ENCODE measurements around the gene NELFE.
"Not testable (repeated sequence)": the region's sequence is repeated elsewhere in the genome, so short reads cannot be mapped to it uniquely, and the experiment has no call there.

Gene NELFE

DNA sequence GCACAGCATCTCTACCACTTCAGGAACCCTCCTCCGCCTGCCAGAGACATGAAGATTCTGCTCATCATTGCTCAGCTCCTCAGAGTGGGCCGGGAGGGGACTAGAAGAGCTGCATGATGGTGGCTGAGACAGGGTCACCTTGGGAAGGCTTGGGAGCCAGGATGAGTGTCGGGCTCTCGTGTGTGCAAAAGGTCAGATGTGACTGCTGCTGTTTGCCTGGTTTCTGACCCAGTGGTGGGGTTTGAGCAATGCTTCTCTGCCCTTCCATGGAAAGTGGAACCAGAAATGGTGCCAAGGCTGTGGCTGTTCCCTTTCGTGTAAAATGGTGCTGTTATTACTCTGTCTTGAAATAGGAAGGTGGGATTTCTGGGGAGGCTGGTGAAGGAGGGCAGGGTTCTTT is 22.2 kb upstream of the NELFE start:
- H3K9me3 ChIP-seq (ENCODE audit: low read depth, low read length); DNase-seq (ENCODE audit: low read depth, low spot score); H3K9ac ChIP-seq (ENCODE audit: insufficient read length); H3K27ac ChIP-seq; H3K36me3 ChIP-seq (ENCODE audit: insufficient read depth, low read length); H3K4me3 ChIP-seq: not testable (repeated sequence)

DNA sequence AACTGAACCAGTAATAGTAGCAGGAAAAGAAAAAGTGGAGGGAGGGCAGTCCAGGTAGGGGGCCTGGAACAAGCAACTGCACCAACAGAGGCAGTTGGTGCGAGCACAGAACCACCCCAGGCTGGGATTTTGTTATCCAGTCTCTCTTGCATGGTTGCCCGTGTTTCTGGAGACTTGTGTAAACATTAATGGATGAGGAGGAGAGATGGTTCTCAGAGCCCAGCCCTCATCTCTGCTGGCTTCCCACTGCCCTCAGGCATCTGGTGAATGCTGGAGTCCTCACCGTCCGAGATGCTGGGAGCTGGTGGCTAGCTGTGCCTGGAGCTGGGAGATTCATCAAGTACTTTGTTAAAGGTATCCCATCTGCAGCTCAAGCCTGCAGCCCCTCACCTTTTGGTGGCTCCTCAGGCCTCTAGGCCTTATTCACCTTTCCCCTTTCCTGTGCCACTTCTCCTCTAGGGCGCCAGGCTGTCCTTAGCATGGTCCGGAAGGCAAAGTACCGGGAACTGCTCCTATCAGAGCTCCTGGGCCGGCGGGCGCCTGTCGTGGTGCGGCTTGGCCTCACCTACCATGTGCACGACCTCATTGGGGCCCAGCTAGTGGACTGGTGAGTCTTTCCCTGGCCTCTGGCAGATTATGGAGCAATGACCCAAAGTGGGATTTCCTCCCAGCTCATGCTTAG is 21.6 kb upstream of the NELFE start:
- not testable (repeated sequence) for H3K9ac ChIP-seq (ENCODE audit: insufficient read length); H3K36me3 ChIP-seq (ENCODE audit: insufficient read depth, low read length); H3K27ac ChIP-seq; DNase-seq (ENCODE audit: low read depth, low spot score); H3K9me3 ChIP-seq (ENCODE audit: low read depth, low read length); H3K4me3 ChIP-seq

DNA sequence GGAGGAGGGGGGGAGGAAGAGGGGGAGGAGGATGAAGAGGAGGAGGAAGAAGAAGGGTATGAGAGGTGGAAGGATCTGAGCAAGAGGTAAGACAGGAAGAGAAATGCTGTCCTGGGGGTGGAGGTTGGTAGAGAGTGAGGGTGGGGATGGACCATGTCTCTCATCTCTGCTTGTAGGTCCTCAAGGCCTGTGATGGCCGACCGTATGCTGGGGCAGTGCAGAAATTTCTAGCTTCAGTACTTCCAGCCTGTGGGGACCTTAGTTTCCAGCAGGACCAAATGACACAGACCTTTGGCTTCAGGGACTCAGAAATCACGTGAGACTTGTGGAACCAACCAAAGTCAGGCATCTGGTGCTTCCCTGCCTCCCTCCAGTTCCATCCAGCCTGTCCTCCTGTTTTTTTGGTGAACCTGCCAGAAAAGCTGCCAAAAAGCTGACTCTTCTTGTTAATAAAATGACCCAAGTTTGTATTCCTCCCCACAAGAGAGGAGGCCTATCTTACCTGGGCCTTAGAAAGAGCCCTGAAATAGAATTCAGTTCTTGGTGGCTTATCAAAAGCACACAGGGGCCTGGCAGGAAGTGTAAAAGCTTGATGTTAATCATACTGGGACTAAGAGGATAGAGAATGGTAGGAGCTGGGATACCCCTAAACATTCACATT is 20.6 kb upstream of the NELFE start:
- DNase-seq (ENCODE audit: low read depth, low spot score), result no peak
- H3K9ac ChIP-seq (ENCODE audit: insufficient read length), result no peak overlapping the region
- H3K9me3 ChIP-seq (ENCODE audit: low read depth, low read length), result no peaks in the 10 kb centered on the region
- TF ChIP-seq FOXP2 (optimal IDR thresholded peaks at IDR 0.05; ENCODE audit: control extremely low read depth, extremely low read length, insufficient read depth), result no peak
- no peak for TF ChIP-seq POLR2AphosphoS5 (IDR thresholded peaks at IDR 0.05; ENCODE audit: borderline replicate concordance, low read depth, low read length)
- no peak for TF ChIP-seq EZH2 (IDR thresholded peaks at IDR 0.05)
- H3K36me3 ChIP-seq (ENCODE audit: insufficient read depth, low read length), result no peaks in the 10 kb centered on the region
- 0 out of 2 replicates have a peak overlapping the region, but pooled peaks have one; percentile 31 for H3K27ac ChIP-seq
- no peak overlapping the region for H3K4me3 ChIP-seq

DNA sequence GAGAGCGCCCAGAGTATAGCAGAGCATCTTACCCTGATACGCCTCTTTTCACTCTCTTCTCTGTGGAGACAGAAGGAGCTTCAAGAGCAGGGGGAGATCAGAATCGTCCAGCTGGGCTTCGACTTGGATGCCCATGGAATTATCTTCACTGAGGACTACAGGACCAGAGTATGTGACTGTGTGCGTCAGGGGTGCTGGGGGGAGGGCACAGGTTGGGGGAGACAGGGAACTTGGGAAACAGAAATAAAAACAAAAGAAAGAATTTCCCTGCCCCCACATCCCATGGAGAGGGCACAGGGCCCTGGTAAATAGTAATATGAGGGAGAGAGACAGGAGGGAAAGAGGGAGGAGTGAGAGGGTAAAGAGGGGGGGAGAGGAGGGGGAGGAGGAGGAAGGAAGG is 20.1 kb upstream of the NELFE start:
- Histone ChIP-seq H3K27ac (no peak overlapping the region), H3K4me3 (no peak overlapping the region), H3K9ac (ENCODE audit: insufficient read length) (no peak overlapping the region), H3K9me3 (ENCODE audit: low read depth, low read length) (no peaks in the 10 kb centered on the region), H3K36me3 (ENCODE audit: insufficient read depth, low read length) (no peaks in the 10 kb centered on the region)
- DNase-seq (ENCODE audit: low read depth, low spot score), result no peak
- TF ChIP-seq FOXP2 (optimal IDR thresholded peaks at IDR 0.05; ENCODE audit: control extremely low read depth, extremely low read length, insufficient read depth) (no peak), POLR2AphosphoS5 (IDR thresholded peaks at IDR 0.05; ENCODE audit: borderline replicate concordance, low read depth, low read length) (no peak), EZH2 (IDR thresholded peaks at IDR 0.05) (no peak)

DNA sequence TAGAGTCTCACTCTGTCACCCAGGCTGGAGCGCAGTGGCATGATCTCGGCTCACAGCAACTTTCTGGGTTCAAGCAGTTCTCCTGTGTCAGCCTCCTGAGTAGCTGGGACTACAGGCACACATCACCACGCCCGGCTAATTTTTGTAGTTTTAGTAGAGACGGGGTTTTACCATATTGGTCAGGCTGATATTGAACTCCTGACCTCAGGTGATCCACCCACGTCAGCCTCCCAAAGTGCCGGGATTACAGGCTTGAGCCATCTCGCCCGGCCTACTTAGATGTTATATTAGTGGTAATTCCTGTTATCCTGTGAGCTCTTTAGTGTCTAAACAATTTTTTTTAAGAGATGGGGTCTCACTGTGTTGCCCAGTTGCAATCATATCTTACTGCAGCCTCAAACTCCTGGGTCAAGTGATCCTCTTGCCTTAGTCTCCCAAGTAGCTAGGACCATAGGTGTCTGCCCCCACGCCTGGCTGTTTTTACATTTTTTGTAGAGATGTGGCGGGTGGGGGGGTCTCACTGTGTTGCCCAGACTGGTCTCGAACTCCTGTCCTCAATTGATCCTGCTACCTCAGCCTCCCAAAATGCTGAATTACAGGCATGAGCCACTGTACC is 19.2 kb upstream of the NELFE start:
- Histone ChIP-seq H3K4me3 (no peak overlapping the region), H3K36me3 (ENCODE audit: insufficient read depth, low read length) (no peaks in the 10 kb centered on the region), H3K9me3 (ENCODE audit: low read depth, low read length) (no peaks in the 10 kb centered on the region), H3K9ac (ENCODE audit: insufficient read length) (no peak overlapping the region), H3K27ac (no peak overlapping the region)
- TF ChIP-seq POLR2AphosphoS5 (IDR thresholded peaks at IDR 0.05; ENCODE audit: borderline replicate concordance, low read depth, low read length), result no peak
- no peak for TF ChIP-seq EZH2 (IDR thresholded peaks at IDR 0.05)
- no peak for TF ChIP-seq FOXP2 (optimal IDR thresholded peaks at IDR 0.05; ENCODE audit: control extremely low read depth, extremely low read length, insufficient read depth)
- no peak for DNase-seq (ENCODE audit: low read depth, low spot score)

DNA sequence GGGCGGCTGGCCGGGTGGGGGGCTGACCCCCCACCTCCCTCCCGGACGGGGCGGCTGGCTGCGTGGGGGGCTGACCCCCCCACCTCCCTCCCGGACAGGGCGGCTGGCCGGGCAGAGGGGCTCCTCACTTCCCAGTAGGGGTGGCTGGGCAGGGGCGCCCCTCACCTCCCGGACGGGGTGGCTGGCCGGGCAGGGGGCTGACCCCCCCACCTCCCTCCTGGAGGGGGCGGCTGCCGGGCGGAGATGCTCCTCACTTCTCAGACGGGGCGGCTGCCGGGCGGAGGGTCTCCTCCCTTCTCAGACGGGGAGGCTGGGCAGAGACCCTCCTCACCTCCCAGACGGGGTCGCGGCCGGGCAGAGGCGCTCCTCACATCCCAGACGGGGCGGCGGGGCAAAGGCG is 17.3 kb upstream of the NELFE start:
- not testable (repeated sequence) for DNase-seq (ENCODE audit: low read depth, low spot score); H3K4me3 ChIP-seq

DNA sequence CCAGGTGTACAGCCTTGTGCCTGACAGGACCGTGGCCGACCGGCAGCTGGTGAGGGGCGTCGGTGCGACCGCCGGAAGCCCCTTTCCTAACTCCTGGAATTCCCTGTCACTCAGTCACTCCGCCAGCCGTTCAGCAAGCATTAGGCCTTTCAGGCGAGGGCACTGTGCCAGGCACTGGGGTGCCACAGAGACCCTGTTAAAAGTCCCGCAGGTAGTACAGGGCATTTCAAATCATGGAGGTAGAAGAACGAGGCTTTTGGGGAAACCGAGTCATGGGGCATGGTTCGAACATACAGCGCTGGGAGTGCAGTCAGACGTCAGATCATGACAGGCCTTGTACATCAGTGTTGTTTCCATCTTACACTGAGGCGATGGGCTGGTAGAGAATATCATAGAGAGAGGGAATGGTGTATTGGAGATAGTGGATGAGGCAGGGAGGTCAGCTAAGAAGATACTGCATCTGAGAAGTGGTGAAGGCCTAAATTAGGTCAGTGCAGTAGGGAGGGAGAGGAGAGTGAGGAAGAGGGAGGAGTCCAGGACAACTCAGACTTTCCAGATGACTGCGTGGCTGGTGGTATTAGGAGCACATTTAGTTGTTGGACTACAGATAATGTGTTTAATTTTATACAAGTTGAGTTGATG is 14.1 kb upstream of the NELFE start:
- Histone ChIP-seq H3K9me3 (ENCODE audit: low read depth, low read length) (no peaks in the 10 kb centered on the region), H3K36me3 (ENCODE audit: insufficient read depth, low read length) (peaks cover 21% of the 10 kb centered on the region; the same call in 1 of the 2 replicates), H3K27ac (peak overlapping the region; percentile 89), H3K9ac (ENCODE audit: insufficient read length) (peak overlapping the region; percentile 89), H3K4me3 (peak overlapping the region; percentile 89)
- no peak for DNase-seq (ENCODE audit: low read depth, low spot score)
- no peak for TF ChIP-seq FOXP2 (optimal IDR thresholded peaks at IDR 0.05; ENCODE audit: control extremely low read depth, extremely low read length, insufficient read depth)
- TF ChIP-seq POLR2AphosphoS5 (IDR thresholded peaks at IDR 0.05; ENCODE audit: borderline replicate concordance, low read depth, low read length), result no peak
- no peak for TF ChIP-seq EZH2 (IDR thresholded peaks at IDR 0.05)

More for the DNA sequence above, 17.3 kb upstream of the NELFE start:
- H3K9me3 ChIP-seq (ENCODE audit: low read depth, low read length); H3K36me3 ChIP-seq (ENCODE audit: insufficient read depth, low read length); H3K9ac ChIP-seq (ENCODE audit: insufficient read length); H3K27ac ChIP-seq: not testable (repeated sequence)

DNA sequence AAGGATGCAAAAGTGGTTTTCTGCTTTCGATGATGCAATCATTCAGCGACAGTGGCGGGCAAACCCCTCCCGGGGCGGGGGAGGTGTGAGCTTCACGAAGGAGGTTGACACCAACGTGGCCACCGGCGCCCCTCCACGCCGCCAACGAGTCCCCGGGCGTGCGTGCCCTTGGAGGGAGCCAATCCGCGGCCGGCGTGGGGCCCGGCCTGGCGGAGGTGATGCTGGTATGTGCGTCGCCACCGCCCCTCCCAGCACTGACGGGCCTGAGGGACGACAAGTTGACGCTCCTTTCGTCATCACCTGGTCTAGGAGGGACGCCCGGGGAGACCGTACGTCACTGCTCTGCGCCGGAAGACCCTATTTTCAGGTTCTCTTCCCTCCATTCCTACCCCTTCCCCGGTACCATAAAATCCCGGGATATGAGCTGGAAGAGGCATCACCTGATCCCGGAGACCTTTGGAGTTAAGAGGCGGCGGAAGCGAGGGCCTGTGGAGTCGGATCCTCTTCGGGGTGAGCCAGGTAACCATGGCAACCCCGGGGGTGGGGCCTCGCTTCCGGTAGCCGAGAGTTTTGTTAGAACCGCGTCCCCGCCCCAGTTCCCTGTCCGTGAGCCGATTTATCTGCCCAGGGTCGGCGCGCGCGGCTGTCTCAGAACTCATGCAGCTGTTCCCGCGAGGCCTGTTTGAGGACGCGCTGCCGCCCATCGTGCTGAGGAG is 13.4 kb upstream of the NELFE start, which contains the start of gene DXO:
DXO (minus strand) TSS at position 146 of the 716 bp plus-strand sequence. CDS start 463 bp downstream, outside the sequence.
- DNase-seq (ENCODE audit: low read depth, low spot score), result peak; percentile 96
- Histone ChIP-seq H3K9ac (ENCODE audit: insufficient read length) (peak within 1 kb of the TSS; percentile 89), H3K27ac (peak within 1 kb of the TSS; percentile 89), H3K36me3 (ENCODE audit: insufficient read depth, low read length) (peaks cover 28% of the 10 kb centered on the region; the same call in 1 of the 2 replicates), H3K9me3 (ENCODE audit: low read depth, low read length) (no peaks in the 10 kb centered on the region), H3K4me3 (peak within 1 kb of the TSS; percentile 89)
- TF ChIP-seq POLR2AphosphoS5 (IDR thresholded peaks at IDR 0.05; ENCODE audit: borderline replicate concordance, low read depth, low read length), result peak; percentile 54
- peak; percentile 2 for TF ChIP-seq FOXP2 (optimal IDR thresholded peaks at IDR 0.05; ENCODE audit: control extremely low read depth, extremely low read length, insufficient read depth)
- no peak for TF ChIP-seq EZH2 (IDR thresholded peaks at IDR 0.05)
